ENCODE measurements around the gene ITGB1. TPM values are rescaled to one million over a fixed set of nuclear protein-coding genes. Genes with fewer than 3 reads are reported as not detected.
"Not testable (repeated sequence)": the region's sequence is repeated elsewhere in the genome, so short reads cannot be mapped to it uniquely, and the experiment has no call there.

ITGB1 gene
- polyA plus RNA-seq, 1 of the 3 experiments (the other 2 are of a cell fraction), result 666 TPM

DNA sequence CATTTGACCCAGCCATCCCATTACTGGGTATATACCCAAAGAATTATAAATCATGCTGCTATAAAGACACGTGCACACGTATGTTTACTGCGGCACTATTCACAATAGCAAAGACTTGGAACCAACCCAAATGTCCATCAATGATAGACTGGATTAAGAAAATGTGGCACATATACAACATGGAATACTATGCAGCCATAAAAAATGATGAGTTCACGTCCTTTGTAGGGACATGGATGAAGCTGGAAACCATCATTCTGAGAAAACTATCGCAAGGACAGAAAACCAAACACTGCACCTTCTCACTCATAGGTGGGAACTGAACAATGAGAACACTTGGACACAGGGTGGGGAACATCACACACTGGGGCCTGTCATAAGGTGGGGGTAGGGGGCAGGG, 40.2 kb downstream of the ITGB1 start:
- H3K9me3 ChIP-seq; H3K27ac ChIP-seq (ENCODE audit: low read depth in 2 of 2, low read length in 1 of 2); DNase-seq; H4K20me1 ChIP-seq (ENCODE audit: insufficient read depth); POLR2A ChIA-PET; H3K4me2 ChIP-seq; H3K9ac ChIP-seq; H3K27me3 ChIP-seq (ENCODE audit: insufficient read depth); CTCF ChIA-PET; H3K4me1 ChIP-seq (ENCODE audit: control insufficient read depth in 1 of 2, insufficient read depth in 2 of 2, low read depth in 1 of 2, low read length in 1 of 2); H3K4me3 ChIP-seq (ENCODE audit: low read depth in 2 of 2, low read length in 1 of 2); H2AFZ ChIP-seq (ENCODE audit: low read depth); H3K9me2 ChIP-seq: not testable (repeated sequence)
- Histone ChIP-seq H3K79me2 (ENCODE audit: insufficient read depth) (peaks cover 95% of the 10 kb centered on the region), H3F3A (replicated peaks; ENCODE audit: insufficient read depth) (peaks cover 14% of the 10 kb centered on the region), H3K36me3 (replicated peaks in 1 of 2; ENCODE audit: control insufficient read depth in 1 of 2, insufficient read depth in 2 of 2, low read length in 1 of 2) (peaks cover 47 to 75% of the 10 kb centered on the region in 2 experiments)
- 79% methylated on average over 5 of the region's 5 CpGs for WGBS (ENCODE audit: low lambda C conversion rate)

DNA sequence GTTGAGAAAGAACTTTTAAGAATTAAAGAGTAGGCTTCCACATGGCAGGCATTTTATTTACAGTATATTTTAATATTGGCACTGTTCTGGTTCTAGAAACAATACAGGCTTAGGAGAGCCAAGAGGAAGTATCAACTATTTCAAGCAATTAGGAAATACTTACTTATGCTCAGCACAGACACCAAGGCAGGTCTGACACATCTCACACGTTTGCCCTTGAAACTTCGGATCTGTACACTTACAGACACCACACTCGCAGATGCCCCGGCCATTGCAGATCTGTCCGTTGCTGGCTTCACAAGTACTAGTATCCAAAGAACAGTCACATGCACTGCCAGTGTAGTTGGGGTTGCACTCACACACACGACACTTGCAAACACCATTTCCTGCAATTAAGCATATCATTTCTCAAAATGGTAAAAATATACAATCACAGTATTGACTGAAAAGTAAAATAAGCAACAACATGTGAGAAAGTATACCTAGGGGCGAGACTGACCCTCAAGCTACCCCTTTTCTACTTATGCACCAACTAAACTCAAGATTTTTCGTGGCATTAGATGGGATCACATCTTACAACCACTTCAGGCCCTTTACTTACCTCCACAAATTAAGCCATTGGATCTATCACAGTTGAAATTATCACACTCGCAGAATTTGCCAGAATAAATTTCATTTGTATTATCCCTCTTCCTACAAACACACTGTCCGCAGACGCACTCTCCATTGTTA, 46.6 kb downstream of the ITGB1 start:
- no peak for DNase-seq
- Histone ChIP-seq H3K79me2 (ENCODE audit: insufficient read depth) (peaks cover 84% of the 10 kb centered on the region), H2AFZ (ENCODE audit: low read depth) (no peak overlapping the region), H4K20me1 (ENCODE audit: insufficient read depth) (0 out of 2 replicates have a peak, but pooled peaks cover 6% of the 10 kb centered on the region), H3K9me2 (no peaks in the 10 kb centered on the region), H3F3A (replicated peaks; ENCODE audit: insufficient read depth) (peaks cover 11% of the 10 kb centered on the region), H3K36me3 (replicated peaks in 1 of 2; ENCODE audit: control insufficient read depth in 1 of 2, insufficient read depth in 2 of 2, low read length in 1 of 2) (peaks cover 52 to 80% of the 10 kb centered on the region in 2 experiments), H3K27ac (ENCODE audit: low read depth in 2 of 2, low read length in 1 of 2) (no peak overlapping the region), H3K4me3 (ENCODE audit: low read depth in 2 of 2, low read length in 1 of 2) (no peak overlapping the region), H3K4me1 (ENCODE audit: control insufficient read depth in 1 of 2, insufficient read depth in 2 of 2, low read depth in 1 of 2, low read length in 1 of 2) (no peaks in the 10 kb centered on the region; a peak in 1 of 4 replicates), H3K9ac (no peak overlapping the region), H3K9me3 (no peaks in the 10 kb centered on the region), H3K27me3 (ENCODE audit: insufficient read depth) (no peaks in the 10 kb centered on the region), H3K4me2 (no peak overlapping the region)
- no peak for TF ChIP-seq TCF12 (IDR thresholded peaks at IDR 0.05)
- no peak for TF ChIP-seq MEF2A (IDR thresholded peaks at IDR 0.05; ENCODE audit: borderline replicate concordance, low read depth)
- TF ChIP-seq FOXJ3 (CRISPR knock-in tag; IDR thresholded peaks at IDR 0.05), result no peak
- TF ChIP-seq, protein P1, sequence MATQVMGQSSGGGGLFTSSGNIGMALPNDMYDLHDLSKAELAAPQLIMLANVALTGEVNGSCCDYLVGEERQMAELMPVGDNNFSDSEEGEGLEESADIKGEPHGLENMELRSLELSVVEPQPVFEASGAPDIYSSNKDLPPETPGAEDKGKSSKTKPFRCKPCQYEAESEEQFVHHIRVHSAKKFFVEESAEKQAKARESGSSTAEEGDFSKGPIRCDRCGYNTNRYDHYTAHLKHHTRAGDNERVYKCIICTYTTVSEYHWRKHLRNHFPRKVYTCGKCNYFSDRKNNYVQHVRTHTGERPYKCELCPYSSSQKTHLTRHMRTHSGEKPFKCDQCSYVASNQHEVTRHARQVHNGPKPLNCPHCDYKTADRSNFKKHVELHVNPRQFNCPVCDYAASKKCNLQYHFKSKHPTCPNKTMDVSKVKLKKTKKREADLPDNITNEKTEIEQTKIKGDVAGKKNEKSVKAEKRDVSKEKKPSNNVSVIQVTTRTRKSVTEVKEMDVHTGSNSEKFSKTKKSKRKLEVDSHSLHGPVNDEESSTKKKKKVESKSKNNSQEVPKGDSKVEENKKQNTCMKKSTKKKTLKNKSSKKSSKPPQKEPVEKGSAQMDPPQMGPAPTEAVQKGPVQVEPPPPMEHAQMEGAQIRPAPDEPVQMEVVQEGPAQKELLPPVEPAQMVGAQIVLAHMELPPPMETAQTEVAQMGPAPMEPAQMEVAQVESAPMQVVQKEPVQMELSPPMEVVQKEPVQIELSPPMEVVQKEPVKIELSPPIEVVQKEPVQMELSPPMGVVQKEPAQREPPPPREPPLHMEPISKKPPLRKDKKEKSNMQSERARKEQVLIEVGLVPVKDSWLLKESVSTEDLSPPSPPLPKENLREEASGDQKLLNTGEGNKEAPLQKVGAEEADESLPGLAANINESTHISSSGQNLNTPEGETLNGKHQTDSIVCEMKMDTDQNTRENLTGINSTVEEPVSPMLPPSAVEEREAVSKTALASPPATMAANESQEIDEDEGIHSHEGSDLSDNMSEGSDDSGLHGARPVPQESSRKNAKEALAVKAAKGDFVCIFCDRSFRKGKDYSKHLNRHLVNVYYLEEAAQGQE (IDR thresholded peaks at IDR 0.05; ENCODE audit: low read depth, low read length), result no peak
- TF ChIP-seq RAD21 (IDR thresholded peaks at IDR 0.05; ENCODE audit: low read length), result no peak
- no peak for TF ChIP-seq TEAD4 (IDR thresholded peaks at IDR 0.05; ENCODE audit: borderline replicate concordance, insufficient read depth)
- no peak for TF ChIP-seq SIN3A (IDR thresholded peaks at IDR 0.05; ENCODE audit: borderline replicate concordance, low read depth, low read length)
- TF ChIP-seq POLR2AphosphoS5 (IDR thresholded peaks at IDR 0.05; ENCODE audit: low read depth, low read length), result no peak
- no peak for TF ChIP-seq GABPA (IDR thresholded peaks at IDR 0.05; ENCODE audit: low read depth)
- TF ChIP-seq EP300 (IDR thresholded peaks at IDR 0.05; ENCODE audit: borderline replicate concordance in 1 of 2, low read depth in 1 of 2, low read length in 1 of 2), result no peak
- CTCF ChIA-PET, result no interaction called here
- POLR2A ChIA-PET, result no interaction called here
- WGBS (ENCODE audit: low lambda C conversion rate), result 86% methylated on average over 11 of the region's 11 CpGs

DNA sequence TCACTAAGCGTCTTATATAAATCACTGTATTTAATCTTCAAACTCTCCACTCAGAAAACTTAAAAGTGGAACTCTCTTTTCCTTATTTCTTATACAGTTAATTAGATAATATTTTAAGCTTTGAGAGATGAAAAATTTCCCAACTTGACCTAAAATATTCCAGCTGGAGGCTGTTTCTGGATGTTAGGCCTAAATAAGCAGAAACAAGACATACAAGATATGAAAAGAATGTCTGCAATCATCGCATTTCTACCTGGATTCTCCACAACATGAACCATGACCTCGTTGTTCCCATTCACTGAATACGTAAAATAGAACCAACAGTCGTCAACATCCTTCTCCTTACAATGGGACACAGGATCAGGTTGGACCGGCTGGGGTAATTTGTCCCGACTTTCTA, 48.1 kb downstream of the ITGB1 start:
- Histone ChIP-seq H3K79me2 (ENCODE audit: insufficient read depth) (peaks cover 84% of the 10 kb centered on the region), H3K27ac (ENCODE audit: low read depth in 2 of 2, low read length in 1 of 2) (peak overlapping the region in 1 of 2 experiments; percentile 67; a peak in 2 of 4 replicates), H3K36me3 (replicated peaks in 1 of 2; ENCODE audit: control insufficient read depth in 1 of 2, insufficient read depth in 2 of 2, low read length in 1 of 2) (peaks cover 61 to 80% of the 10 kb centered on the region in 2 experiments), H3F3A (replicated peaks; ENCODE audit: insufficient read depth) (peaks cover 18% of the 10 kb centered on the region)
- CTCF ChIA-PET, result interaction anchor here (1.0 kb wide), 1 partner anchor 29 kb away, joined by 3 read pairs; no protein-coding TSS in a partner anchor
- 95% methylated on average over 7 of the region's 7 CpGs for WGBS (ENCODE audit: low lambda C conversion rate)
- H3K4me2 ChIP-seq; H3K4me1 ChIP-seq (ENCODE audit: control insufficient read depth in 1 of 2, insufficient read depth in 2 of 2, low read depth in 1 of 2, low read length in 1 of 2); H3K4me3 ChIP-seq (ENCODE audit: low read depth in 2 of 2, low read length in 1 of 2); H3K9ac ChIP-seq; H3K9me3 ChIP-seq; H4K20me1 ChIP-seq (ENCODE audit: insufficient read depth); H3K9me2 ChIP-seq; DNase-seq; POLR2A ChIA-PET; H2AFZ ChIP-seq (ENCODE audit: low read depth); H3K27me3 ChIP-seq (ENCODE audit: insufficient read depth): not testable (repeated sequence)
